ENCODE data around the gene OPN1MW3.
"Not testable (repeated sequence)": the region's sequence is repeated elsewhere in the genome, so short reads cannot be mapped to it uniquely, and the experiment has no call there.

DNA sequence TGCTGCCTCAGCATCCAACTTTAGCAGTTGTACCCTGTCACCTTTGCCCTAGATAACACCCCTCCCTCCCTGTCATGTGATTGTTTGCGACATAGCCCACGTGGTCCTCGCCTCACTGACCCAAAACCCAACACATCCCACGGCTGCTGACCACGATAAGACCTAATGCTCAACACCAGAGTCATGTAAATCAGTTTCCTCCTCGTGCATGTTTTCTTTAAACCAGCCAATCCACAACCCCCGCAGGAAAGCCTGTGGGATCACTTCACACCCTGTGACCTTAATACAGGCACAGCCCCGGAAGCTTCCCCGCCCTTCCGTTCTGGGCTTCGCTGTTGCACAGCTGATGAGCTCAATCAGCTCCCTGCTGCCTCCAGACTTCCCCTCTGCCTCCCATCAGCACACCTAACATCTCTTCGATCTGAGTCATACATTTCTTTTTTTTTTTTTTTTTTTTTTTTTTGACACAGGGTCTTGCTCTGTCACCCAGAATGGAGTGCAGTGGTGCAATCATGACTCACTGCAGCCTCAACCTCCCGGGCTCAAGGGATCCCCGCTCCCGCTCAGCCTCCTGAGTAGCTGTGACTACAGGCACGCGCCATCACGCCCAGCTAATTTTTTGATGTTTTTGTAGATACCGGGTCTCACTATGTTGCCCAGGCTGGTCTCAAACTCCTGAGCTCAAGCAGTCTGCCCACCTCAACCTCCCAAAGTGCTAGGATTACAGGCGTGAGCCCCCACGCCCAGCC, 47.5 kb upstream of the OPN1MW3 start:
- TF ChIP-seq, protein P1, sequence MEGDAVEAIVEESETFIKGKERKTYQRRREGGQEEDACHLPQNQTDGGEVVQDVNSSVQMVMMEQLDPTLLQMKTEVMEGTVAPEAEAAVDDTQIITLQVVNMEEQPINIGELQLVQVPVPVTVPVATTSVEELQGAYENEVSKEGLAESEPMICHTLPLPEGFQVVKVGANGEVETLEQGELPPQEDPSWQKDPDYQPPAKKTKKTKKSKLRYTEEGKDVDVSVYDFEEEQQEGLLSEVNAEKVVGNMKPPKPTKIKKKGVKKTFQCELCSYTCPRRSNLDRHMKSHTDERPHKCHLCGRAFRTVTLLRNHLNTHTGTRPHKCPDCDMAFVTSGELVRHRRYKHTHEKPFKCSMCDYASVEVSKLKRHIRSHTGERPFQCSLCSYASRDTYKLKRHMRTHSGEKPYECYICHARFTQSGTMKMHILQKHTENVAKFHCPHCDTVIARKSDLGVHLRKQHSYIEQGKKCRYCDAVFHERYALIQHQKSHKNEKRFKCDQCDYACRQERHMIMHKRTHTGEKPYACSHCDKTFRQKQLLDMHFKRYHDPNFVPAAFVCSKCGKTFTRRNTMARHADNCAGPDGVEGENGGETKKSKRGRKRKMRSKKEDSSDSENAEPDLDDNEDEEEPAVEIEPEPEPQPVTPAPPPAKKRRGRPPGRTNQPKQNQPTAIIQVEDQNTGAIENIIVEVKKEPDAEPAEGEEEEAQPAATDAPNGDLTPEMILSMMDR (IDR thresholded peaks at IDR 0.05): not testable (repeated sequence)
- not testable (repeated sequence) for TF ChIP-seq POLR2A (IDR thresholded peaks at IDR 0.05)

Data from prostate gland (tissue), 2 donors.